Measurements from ENCODE around the gene ZNF688. TPM values are rescaled to one million over a fixed set of nuclear protein-coding genes. Genes with fewer than 3 reads are reported as not detected.

The ZNF688 gene
- total and polyA plus RNA-seq, 9 of the 15 experiments (the other 6 are each of a cell fraction or from before 2014, with no cell fraction given): 0.48 to 12.9 (median 4.5) TPM

GRCh38 chr16:30535106-30535776, 36.3 kb downstream of the ZNF688 start (continued):
- TF ChIP-seq PREB (CRISPR knock-in tag; IDR thresholded peaks at IDR 0.05) (no peak), RBM15 (IDR thresholded peaks at IDR 0.05; ENCODE audit: insufficient read depth, low read length) (no peak), MIER1 (IDR thresholded peaks at IDR 0.05; ENCODE audit: low read depth) (no peak; the same call in 1 of the 2 replicates), MTF1 (CRISPR knock-in tag; IDR thresholded peaks at IDR 0.05; ENCODE audit: borderline replicate concordance) (no peak), ZNF121 (CRISPR knock-in tag; conservative IDR thresholded peaks at IDR 0.05) (no peak), ARID2 (IDR thresholded peaks at IDR 0.05) (no peak), KDM5B (IDR thresholded peaks at IDR 0.05; ENCODE audit: insufficient replicate concordance, low read depth, low read length) (peak; percentile 9), ETV6 (IDR thresholded peaks at IDR 0.05; ENCODE audit: borderline replicate concordance in 1 of 2, low read depth in 2 of 2, low read length in 1 of 2) (no peak), ETV6 (CRISPR knock-in tag; IDR thresholded peaks at IDR 0.05; ENCODE audit: borderline replicate concordance) (no peak), SMAD3 (CRISPR knock-in tag; conservative IDR thresholded peaks at IDR 0.05) (no peak), ELF1 (tag; IDR thresholded peaks at IDR 0.05) (no peak; the same call in 1 of the 2 replicates), HMG20B (CRISPR knock-in tag; IDR thresholded peaks at IDR 0.05) (no peak), MAZ (CRISPR knock-in tag; conservative IDR thresholded peaks at IDR 0.05 in 1 of 2, IDR thresholded peaks at IDR 0.05 in 1 of 2) (no peak), ZNF707 (CRISPR knock-in tag; conservative IDR thresholded peaks at IDR 0.05) (no peak), ZNF740 (CRISPR knock-in tag; IDR thresholded peaks at IDR 0.05) (no peak), ZNF740 (tag; IDR thresholded peaks at IDR 0.05) (no peak), MEF2A (IDR thresholded peaks at IDR 0.05; ENCODE audit: control insufficient read depth, low read depth, low read length) (no peak), MECOM (CRISPR knock-in tag; IDR thresholded peaks at IDR 0.05) (no peak), ZBED1 (IDR thresholded peaks at IDR 0.05) (no peak), SIX5 (IDR thresholded peaks at IDR 0.05; ENCODE audit: borderline replicate concordance in 1 of 2, insufficient read depth in 1 of 2, low read depth in 1 of 2, low read length in 2 of 2) (no peak), IRF9 (tag; IDR thresholded peaks at IDR 0.05) (no peak), PBX2 (CRISPR knock-in tag; IDR thresholded peaks at IDR 0.05; ENCODE audit: low read depth) (no peak), PBX2 (tag; conservative IDR thresholded peaks at IDR 0.05; ENCODE audit: low read depth) (no peak), MCM2 (IDR thresholded peaks at IDR 0.05; ENCODE audit: low read depth) (no peak)
